NCI-H1092 treated with DMSO at 0.1 percent for 48 hours (cell line): Measurements from ENCODE around the gene CUBN.

Experiments used
- DNase-seq: peaks from one replicate; lab custom pipeline; 2025; lab: John Stamatoyannopoulos, UW

The CUBN gene

GRCh38 chr10:17109046-17109445 lies 20.6 kb downstream of the CUBN start:
- no peak for DNase-seq

GRCh38 chr10:17106991-17107390 lies 22.6 kb downstream of the CUBN start:
- DNase-seq: no peak

GRCh38 chr10:17101910-17102266 lies 27.7 kb downstream of the CUBN start:
- DNase-seq: no peak

GRCh38 chr10:17101257-17101909 lies 28.2 kb downstream of the CUBN start:
- no peak for DNase-seq

GRCh38 chr10:17100586-17100985 lies 29.0 kb downstream of the CUBN start:
- no peak for DNase-seq

- no peak for DNase-seq
Measured at GRCh38 chr10:17098012-17098411, 31.6 kb downstream of the CUBN start.

- DNase-seq: no peak
Measured at GRCh38 chr10:17094844-17095243, 34.8 kb downstream of the CUBN start.

- no peak for DNase-seq
Measured at GRCh38 chr10:17092986-17093803, 36.4 kb downstream of the CUBN start.

- no peak for DNase-seq
Measured at GRCh38 chr10:17092216-17092944, 37.2 kb downstream of the CUBN start.

- DNase-seq: no peak
Measured at GRCh38 chr10:17088118-17088806, 41.3 kb downstream of the CUBN start.

GRCh38 chr10:17086865-17087367 lies 42.7 kb downstream of the CUBN start:
- DNase-seq: no peak

- DNase-seq: no peak
Measured at GRCh38 chr10:17085011-17085725, 44.4 kb downstream of the CUBN start.

- no peak for DNase-seq
Measured at GRCh38 chr10:17084258-17084657, 45.4 kb downstream of the CUBN start.

- no peak for DNase-seq
Measured at GRCh38 chr10:17081431-17081830, 48.2 kb downstream of the CUBN start.

- no peak for DNase-seq
Measured at GRCh38 chr10:17077890-17078289, 51.7 kb downstream of the CUBN start.

- no peak for DNase-seq
Measured at GRCh38 chr10:17077346-17077781, 52.2 kb downstream of the CUBN start.

GRCh38 chr10:17076626-17077345 lies 52.8 kb downstream of the CUBN start:
- no peak for DNase-seq

- no peak for DNase-seq
Measured at GRCh38 chr10:17075533-17076359, 53.9 kb downstream of the CUBN start.

- no peak for DNase-seq
Measured at GRCh38 chr10:17074541-17074847, 55.1 kb downstream of the CUBN start.
